HG03045 (cell line): Measurements from ENCODE around the gene TICAM2.

Experiments
- ATAC-seq: cut with Tn5 transposase; IDR thresholded peaks from one replicate; pipeline ENCODE4 v1.9.1; 2021; ENCODE audit warnings: mild to moderate bottlenecking, moderate library complexity; ENCODE audit not compliant: unreplicated experiment

The TICAM2 gene

GRCh38 chr5:115541611-115542010 lies 60.7 kb downstream of the TICAM2 start:
- no peak for ATAC-seq

DNA sequence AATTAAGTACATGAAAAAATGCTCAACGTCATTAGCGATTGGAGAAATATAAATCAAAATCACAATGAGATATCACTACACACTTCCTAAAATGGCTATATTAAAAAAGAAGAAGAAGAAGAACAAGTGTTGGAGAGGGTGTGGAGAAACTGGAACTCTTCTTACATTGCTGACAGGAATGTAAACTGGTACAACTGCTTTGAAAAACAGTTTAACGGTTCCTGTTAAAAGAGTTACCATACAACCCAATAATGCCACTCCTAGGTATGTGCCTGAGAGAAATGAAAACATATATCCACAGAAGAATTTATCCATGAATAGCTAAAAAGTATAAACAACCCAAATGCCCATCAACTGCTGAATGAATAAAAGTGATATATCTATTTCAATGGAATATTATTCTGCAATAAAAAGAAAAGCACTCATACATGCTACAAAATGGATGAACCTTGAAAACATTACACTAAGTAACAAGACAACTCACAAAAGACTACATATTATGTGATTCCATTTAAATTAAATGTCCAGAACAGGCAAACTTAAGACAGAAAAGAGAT lies 66.7 kb downstream of the TICAM2 start:
- no peak for ATAC-seq

DNA sequence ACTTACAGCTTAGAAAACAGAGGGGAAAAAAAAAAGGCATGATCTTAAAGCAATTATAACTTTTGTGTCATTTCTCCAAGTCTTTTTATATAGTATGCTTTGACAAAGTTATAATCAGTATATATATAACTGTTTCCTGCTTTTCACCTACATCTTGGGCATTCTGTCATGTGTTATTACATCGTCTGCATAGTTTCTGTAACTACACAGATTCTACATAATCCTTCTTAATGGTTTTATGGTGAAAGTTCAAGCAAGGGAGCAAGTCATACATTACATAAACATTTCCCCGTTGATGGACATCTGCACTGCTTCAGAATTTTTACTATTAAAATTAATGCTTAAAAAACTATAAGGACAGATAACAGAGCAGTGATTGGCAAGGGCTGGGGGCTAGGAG lies 69.8 kb downstream of the TICAM2 start:
- ATAC-seq, result no peak

DNA sequence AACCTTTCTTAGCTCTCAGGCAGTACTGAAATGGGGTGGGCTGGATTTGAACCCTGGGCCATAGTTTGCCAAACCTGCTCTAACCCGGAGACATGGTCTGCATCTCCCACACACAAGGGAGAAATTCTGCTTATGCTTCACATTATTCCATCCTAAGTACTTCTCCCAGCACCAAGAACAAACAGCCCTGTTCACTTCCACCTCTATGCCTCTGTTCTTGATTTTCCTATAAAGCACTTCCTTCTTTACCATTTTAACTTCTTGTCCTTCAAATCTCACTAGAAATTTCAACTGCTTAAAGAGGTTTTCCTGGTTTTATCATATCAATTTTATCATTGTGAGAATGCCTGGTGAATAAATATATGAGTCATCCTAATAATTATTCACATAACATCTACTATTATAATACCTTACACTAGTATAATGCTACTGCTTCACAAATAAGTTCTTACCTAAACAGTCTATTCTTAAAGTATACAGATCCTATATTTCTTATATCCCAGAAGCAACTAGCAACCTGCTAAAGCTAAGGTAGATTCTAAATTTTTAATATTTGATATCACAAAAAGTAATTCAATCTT lies 70.4 kb downstream of the TICAM2 start:
- ATAC-seq, result no peak

- ATAC-seq, result no peak
Observed at GRCh38 chr5:115531380-115531779, 70.9 kb downstream of the TICAM2 start.

- no peak for ATAC-seq
Observed at GRCh38 chr5:115530426-115530825, 71.9 kb downstream of the TICAM2 start.
